Breast epithelium (tissue), 4 donors: ENCODE results near the gene APOE. TPM values are rescaled to one million over a fixed set of nuclear protein-coding genes. Genes with fewer than 3 reads are reported as not detected.
"Not testable (repeated sequence)": the region's sequence is repeated elsewhere in the genome, so short reads cannot be mapped to it uniquely, and the experiment has no call there.

Experiments
- DNase-seq, 2 donors: peaks; one replicate each; pipeline ENCODE4 v3.0.0-alpha.2; 2019; ENCODE audit warnings: low spot score in 2 of 2
- H3K27ac ChIP-seq, 2 donors: fragments of 200-600 bp; sonication (generic) in 1 of 2; one replicate each; pipeline ENCODE4 v1.5.1; 2016 to 2019; ENCODE audit warnings: mild to moderate bottlenecking in 1 of 2
- H3K27me3 ChIP-seq, 2 donors: fragments of 200-600 bp; sonication (generic) in 1 of 2; one replicate each; pipeline versions ENCODE4 v1.5.1 to v1.6.0; 2017 to 2019; ENCODE audit warnings: control low read depth in 1 of 2, mild to moderate bottlenecking in 1 of 2
- H3K36me3 ChIP-seq: fragments of 200-600 bp; one replicate; pipeline ENCODE4 v1.5.1; 2019
- H3K4me1 ChIP-seq, 2 donors: fragments of 200-600 bp; sonication (generic); one replicate each; pipeline ENCODE4 v1.5.1; 2016 to 2019; ENCODE audit warnings: control low read depth in 1 of 2
- H3K4me3 ChIP-seq, 3 donors: fragments of 200-600 bp; sonication (generic); 1 replicate in 2 of 3; 2 replicates in 1 of 3; pipeline ENCODE4 v1.5.1; 2016 to 2019; ENCODE audit warnings: mild to moderate bottlenecking in 3 of 3, moderate library complexity in 2 of 3
- H3K9me3 ChIP-seq, 2 donors: fragments of 200-600 bp; sonication (generic) in 1 of 2; one replicate each; pipeline ENCODE4 v1.5.1; 2016 to 2019; ENCODE audit warnings: control low read depth in 1 of 2
- CTCF ChIP-seq, 3 donors: fragments of 450-650 bp; IDR thresholded peaks; one replicate each; pipeline ENCODE4 v1.5.1; 2016 to 2017; ENCODE audit warnings: antibody characterized with exemption in 3 of 3, mild to moderate bottlenecking in 3 of 3, moderate library complexity in 3 of 3
- POLR2A ChIP-seq: fragments of 450-650 bp; IDR thresholded peaks from one replicate; pipeline ENCODE4 v1.6.1; 2016; ENCODE audit warnings: antibody characterized with exemption, mild to moderate bottlenecking, moderate library complexity
- POLR2AphosphoS5 ChIP-seq, 3 donors: sonication (generic); formaldehyde crosslinking; IDR thresholded peaks; one replicate each; pipeline ENCODE4 v1.6.1; 2017; ENCODE audit warnings: antibody characterized with exemption in 3 of 3
- intact Hi-C: fragments of 100-400 bp; cut with DNase I; formaldehyde crosslinking; loops from one replicate; pipeline ENCODE4 v1.15.1; 2023; ENCODE audit warnings: low total_unique reads
- total RNA-seq, 3 donors: library from RNA; depleted of rRNA; stranded (reverse); fragments of >200 nt; gene quantifications; one replicate each; pipeline ENCODE4 v1.1.0, GENCODE V29; 2016

APOE gene
- total RNA-seq, 3 donors from 2014 or later: 439 to 1,162 (median 1,092) TPM

- H3K4me1 ChIP-seq: peaks cover 0 to 7% of the 10 kb centered on the region in 2 donors
- H3K27ac ChIP-seq: peak overlapping the region; percentile 21 to 30
- TF ChIP-seq CTCF (IDR thresholded peaks at IDR 0.05) (no peak), POLR2A (no peak), POLR2AphosphoS5 (IDR thresholded peaks at IDR 0.05) (no peak)
- no peaks in the 10 kb centered on the region for H3K36me3 ChIP-seq
- H3K27me3 ChIP-seq: no peaks in the 10 kb centered on the region
- no peak overlapping the region for H3K4me3 ChIP-seq
- H3K9me3 ChIP-seq: no peaks in the 10 kb centered on the region
- intact Hi-C loops: no loop called here
- no peak for DNase-seq
These were observed 19.5 kb upstream of the APOE start for GRCh38 chr19:44886141-44886540.

- Histone ChIP-seq H3K9me3 (no peaks in the 10 kb centered on the region), H3K4me1 (peaks cover 11 to 16% of the 10 kb centered on the region in 2 donors), H3K27me3 (no peaks in the 10 kb centered on the region), H3K27ac (no peak overlapping the region), H3K4me3 (no peak overlapping the region), H3K36me3 (no peaks in the 10 kb centered on the region)
- intact Hi-C loops: no loop called here
- TF ChIP-seq POLR2AphosphoS5 (IDR thresholded peaks at IDR 0.05) (no peak), POLR2A (no peak), CTCF (IDR thresholded peaks at IDR 0.05) (no peak)
- no peak for DNase-seq
These were observed 17.9 kb upstream of the APOE start for GRCh38 chr19:44887648-44888047.

- H3K4me1 ChIP-seq: peaks cover 11 to 16% of the 10 kb centered on the region in 2 donors
- H3K36me3 ChIP-seq, H3K27me3 ChIP-seq, H3K27ac ChIP-seq, H3K9me3 ChIP-seq, intact Hi-C loops, H3K4me3 ChIP-seq, DNase-seq: not testable (repeated sequence)
These were observed 17.3 kb upstream of the APOE start for GRCh38 chr19:44888335-44888734.

GRCh38 chr19:44889830-44890365, 15.7 kb upstream of the APOE start:
- Histone ChIP-seq H3K4me1 (peaks cover 11 to 16% of the 10 kb centered on the region in 2 donors), H3K27ac (peak overlapping the region; percentile 97 to 100), H3K9me3 (no peaks in the 10 kb centered on the region), H3K36me3 (no peaks in the 10 kb centered on the region), H3K4me3 (peak overlapping the region; percentile 79 to 99 (median 86)), H3K27me3 (no peaks in the 10 kb centered on the region)
- TF ChIP-seq POLR2A (no peak), CTCF (IDR thresholded peaks at IDR 0.05) (no peak), POLR2AphosphoS5 (IDR thresholded peaks at IDR 0.05) (no peak)
- intact Hi-C loops: no loop called here
- DNase-seq: no peak

- Histone ChIP-seq H3K4me1 (peaks cover 11 to 16% of the 10 kb centered on the region in 2 donors), H3K27me3 (no peaks in the 10 kb centered on the region), H3K27ac (peak overlapping the region; percentile 97 to 100), H3K9me3 (no peaks in the 10 kb centered on the region), H3K4me3 (peak overlapping the region; percentile 79 to 99 (median 86)), H3K36me3 (no peaks in the 10 kb centered on the region)
- peak; percentile 85 to 89 (median 87) for TF ChIP-seq POLR2AphosphoS5 (IDR thresholded peaks at IDR 0.05)
- TF ChIP-seq POLR2A: no peak
- intact Hi-C loops: no loop called here
- peak; percentile 100 for DNase-seq
These were observed 15.1 kb upstream of the APOE start for GRCh38 chr19:44890366-44891015.
